Activated T-cell treated with anti-CD3 and anti-CD28 coated beads, Interleukin-2, amount 50 U/mL, for 1 hour (primary cell): Measurements from ENCODE around the gene DEFB131A.
"Not testable (repeated sequence)": the region's sequence is repeated elsewhere in the genome, so short reads cannot be mapped to it uniquely, and the experiment has no call there.

Source experiments
- DNase-seq: peaks from one replicate; pipeline ENCODE4 v3.0.0-alpha.2; 2020

The DEFB131A gene

DNA sequence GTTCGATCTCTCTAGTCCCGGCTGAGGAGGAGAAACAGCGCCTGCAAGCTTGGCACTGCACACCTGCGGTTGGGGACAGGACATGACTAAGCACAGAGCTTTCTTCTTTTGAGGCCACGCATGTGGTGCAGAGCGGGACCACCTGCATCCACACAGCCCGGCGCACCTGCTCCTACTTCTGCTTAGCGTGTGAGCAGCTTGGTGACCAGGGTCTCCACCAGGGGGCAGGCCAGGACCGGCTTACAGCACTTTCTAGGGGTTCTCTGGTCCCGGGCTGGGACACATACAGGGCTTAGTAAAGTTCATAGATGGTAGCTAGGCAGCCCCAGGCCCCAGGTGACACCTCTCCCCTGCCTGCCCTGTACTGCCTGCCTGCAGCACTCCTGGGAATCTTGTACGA lies 51.2 kb downstream of the DEFB131A start:
- peak; percentile 59 for DNase-seq

GRCh38 chr4:9497575-9498467 lies 53.6 kb downstream of the DEFB131A start:
- not testable (repeated sequence) for DNase-seq

DNA sequence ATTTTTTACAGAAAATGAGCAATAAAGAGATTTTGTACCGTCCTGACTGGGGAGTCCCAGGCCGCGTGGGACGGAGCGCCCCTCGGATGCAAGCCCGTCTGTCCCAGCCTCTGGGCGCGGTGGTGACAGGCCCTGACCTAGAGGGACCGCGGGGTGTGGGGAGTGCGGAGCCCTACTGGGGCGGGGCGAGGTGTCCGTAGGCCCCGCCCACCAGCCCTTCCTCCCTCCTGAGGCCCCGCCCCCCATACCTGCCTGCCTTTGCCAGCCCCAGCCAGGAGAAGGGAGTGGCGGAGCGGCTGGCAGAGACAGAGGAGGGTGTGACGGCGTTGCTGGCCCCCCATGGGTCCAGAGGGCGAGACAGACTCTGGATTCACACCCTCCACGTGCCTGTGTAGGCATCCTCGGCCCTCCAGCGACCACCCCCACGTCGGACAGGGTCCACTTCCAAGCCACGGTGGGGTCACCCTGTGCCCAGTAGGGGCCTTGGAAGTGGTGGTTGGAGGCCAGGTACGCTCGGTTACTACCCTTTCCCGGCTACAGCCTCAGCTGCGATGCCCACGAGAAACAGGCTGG lies 54.3 kb downstream of the DEFB131A start:
- not testable (repeated sequence) for DNase-seq

- DNase-seq: not testable (repeated sequence)
These were observed 55.8 kb downstream of the DEFB131A start for GRCh38 chr4:9499974-9500487.
